Adipose tissue (tissue), 3 donors: Measurements from ENCODE around the gene TTLL9. TPM values are rescaled to one million over a fixed set of nuclear protein-coding genes. Genes with fewer than 3 reads are reported as not detected.

Experiments used
- H3K27ac ChIP-seq: one replicate; pipeline ENCODE4 v1.5.1; 2013; ENCODE audit warnings: low read depth, low read length
- WGBS, 3 donors: extraction: QIAGEN DNeasy Blood & Tissue Kit; methylation state at CpG; one replicate each; pipeline ENCODE4 v1.1.7; 2013; 5-methylcytosine and 5-hydroxymethylcytosine counted together
- polyA plus RNA-seq, 3 donors: library from polyadenylated mRNA; stranded (reverse); fragments of 200-250 nt; gene quantifications; one replicate each; pipeline ENCODE4 v1.2.3, GENCODE V29; 2013
- donor health status: healthy with polysubstance abuse.
- donor health status: Bipolar disorder and iron deficiency.
- donor health status: healthy.

TTLL9 gene
- polyA plus RNA-seq, 3 donors, result 0.06 to 0.26 TPM; not detected in 1

DNA sequence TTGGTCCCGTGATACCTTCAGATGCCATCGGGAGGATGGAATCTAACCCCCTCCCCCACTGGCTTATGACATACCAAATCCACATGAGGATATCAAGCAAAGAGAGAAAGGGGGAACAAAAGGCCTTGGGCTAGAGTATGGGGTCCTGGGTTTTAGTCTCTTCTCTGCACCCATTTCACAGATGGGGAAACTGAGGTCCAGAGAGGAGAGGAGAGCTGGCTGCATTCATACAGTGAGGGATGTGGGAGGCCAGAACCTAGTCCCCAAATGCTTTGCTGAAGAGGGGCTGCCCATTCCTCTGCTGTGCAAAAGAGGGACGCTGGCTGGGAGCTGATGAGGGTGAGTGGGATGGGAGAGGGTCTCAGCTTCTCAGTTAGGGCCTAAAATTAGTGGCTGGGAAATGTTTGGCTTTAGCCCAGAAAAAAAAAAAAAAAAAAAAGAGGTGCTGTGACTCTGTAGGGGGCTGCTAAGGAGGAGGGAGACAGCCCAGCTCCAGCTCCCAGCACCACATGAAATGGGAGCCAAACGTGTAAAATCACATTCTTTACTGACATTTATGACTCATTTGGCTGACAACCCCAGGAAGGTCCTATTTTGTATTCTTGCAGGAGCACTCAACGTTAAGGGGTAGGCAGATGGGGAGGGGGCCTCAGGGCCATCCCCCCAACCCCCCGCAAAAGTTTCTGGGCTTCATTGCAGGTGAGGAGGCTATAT is 109.4 kb downstream of the TTLL9 start:
- no peak overlapping the region for H3K27ac ChIP-seq
- 52 to 58% (median 58%) methylated on average over 6 of the region's 6 CpGs for WGBS, 3 donors

DNA sequence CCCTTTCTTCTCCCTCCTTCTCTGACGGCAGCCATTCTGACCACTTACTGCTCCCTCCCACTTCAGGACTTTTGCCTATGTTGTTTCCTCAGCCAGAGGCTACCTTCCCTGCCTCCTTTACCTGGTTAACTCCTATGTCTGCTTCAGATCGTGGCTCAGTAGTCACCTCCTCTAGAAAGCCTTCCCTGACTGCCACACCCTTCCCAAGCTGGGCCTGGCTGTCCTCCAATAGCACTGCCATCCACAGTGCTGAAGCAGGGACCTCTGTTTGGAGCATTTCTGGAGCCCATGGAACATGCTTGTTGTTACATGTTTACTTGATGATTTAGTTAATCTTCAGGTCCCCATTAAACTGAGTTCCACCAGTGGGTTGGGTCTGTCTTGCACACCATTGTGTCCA is 111.3 kb downstream of the TTLL9 start:
- no peak overlapping the region for H3K27ac ChIP-seq
- whole genome bisulfite sequencing, 3 donors, result 70 to 83% (median 81%) methylated on average over 2 of the region's 2 CpGs

GRCh38 chr20:31984981-31985471 is 114.6 kb downstream of the TTLL9 start:
- no peak overlapping the region for H3K27ac ChIP-seq
- 31 to 40% (median 34%) methylated on average over 6 of the region's 6 CpGs for WGBS, 3 donors

- 58 to 76% (median 65%) methylated on average over 1 of the region's 1 CpG for WGBS, 3 donors
- no peak overlapping the region for H3K27ac ChIP-seq
Observed at GRCh38 chr20:31987744-31988143, 117.3 kb downstream of the TTLL9 start.

DNA sequence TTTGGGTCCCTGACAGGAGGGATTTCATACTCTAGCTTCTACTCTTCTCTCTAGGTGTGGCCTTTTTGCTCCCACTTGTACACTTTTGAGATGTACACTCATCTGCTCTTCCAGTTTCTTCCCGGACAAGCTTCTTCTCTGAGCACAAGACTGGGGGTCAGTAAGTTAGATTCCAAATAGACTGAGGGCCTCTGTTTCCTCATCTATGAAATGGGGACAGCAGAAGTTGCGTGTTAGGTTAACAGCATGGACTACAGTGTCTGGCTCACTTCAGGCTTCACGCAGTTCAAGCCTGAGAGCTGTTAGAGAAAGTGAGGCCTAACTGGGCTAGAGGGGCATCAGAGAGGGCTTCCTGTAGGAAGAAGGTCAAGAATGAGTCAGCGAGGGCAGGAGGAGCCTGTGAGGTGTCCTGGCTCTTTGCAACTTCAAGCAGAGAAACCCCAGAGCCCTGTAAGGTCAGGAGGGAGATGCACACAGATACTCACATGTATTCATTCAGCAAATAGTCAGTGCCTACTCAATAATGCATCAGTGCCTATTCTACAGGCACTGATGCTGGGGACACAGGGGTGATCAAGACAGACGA is 118.1 kb downstream of the TTLL9 start:
- WGBS, 3 donors, result 69 to 88% (median 88%) methylated on average over 5 of the region's 5 CpGs
- H3K27ac ChIP-seq, result no peak overlapping the region

DNA sequence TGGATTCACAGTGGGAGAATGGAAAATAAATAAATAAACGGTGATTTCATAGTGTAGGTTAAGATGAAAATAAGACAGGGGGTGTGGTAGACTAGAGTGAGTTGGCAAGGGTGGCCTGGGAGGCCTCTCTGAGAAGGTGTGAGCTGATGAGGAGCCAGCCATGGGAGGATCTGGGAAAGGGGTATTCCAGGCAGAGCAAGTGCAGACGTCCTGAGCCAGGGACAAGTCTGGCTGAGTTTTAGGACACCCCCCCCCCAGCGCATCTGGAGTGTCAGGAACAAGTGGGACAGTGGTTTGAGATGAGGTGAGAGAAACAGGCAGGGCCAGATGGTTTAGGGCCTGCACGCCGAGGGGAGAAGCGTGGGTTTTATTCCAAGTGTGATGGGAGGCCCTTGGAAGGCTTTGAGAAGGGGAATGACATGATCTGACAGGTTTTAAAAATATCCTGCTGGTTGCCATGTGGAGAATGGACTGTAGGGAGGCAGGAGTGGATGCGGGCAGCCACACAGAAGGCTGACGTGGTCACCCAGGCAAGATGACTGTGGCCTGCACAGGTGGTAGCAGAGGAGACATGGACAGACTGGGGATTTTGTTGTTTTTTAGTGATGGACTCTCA is 118.7 kb downstream of the TTLL9 start:
- no peak overlapping the region for H3K27ac ChIP-seq
- WGBS, 3 donors, result 76 to 78% (median 77%) methylated on average over 8 of the region's 8 CpGs

- no peak overlapping the region for H3K27ac ChIP-seq
- 46 to 55% (median 53%) methylated on average over 6 of the region's 6 CpGs for WGBS, 3 donors
Observed at GRCh38 chr20:31990641-31991338, 120.4 kb downstream of the TTLL9 start.

GRCh38 chr20:31991339-31991705 is 120.9 kb downstream of the TTLL9 start:
- 43 to 60% (median 55%) methylated on average over 1 of the region's 1 CpG for WGBS, 3 donors
- no peak overlapping the region for H3K27ac ChIP-seq

- 53 to 88% (median 65%) methylated on average over 2 of the region's 2 CpGs for WGBS, 3 donors
- H3K27ac ChIP-seq, result no peak overlapping the region
Observed at GRCh38 chr20:31992086-31992485, 121.7 kb downstream of the TTLL9 start.

Other genes with a start within 250 kb of the TTLL9 start
- 10 to 100 TPM in 1 of 3 donors, 1 to 10 TPM in 2; 2.6 to 36.0 (median 9.3) TPM for gene COX4I2, start 232.7 kb upstream of the TTLL9 start, polyA plus RNA-seq
- 10 to 100 TPM; 30.8 to 64.4 (median 63.7) TPM for gene BCL2L1, start 147.8 kb upstream of the TTLL9 start, polyA plus RNA-seq
- under 1 TPM; 0.33 to 0.90 (median 0.56) TPM for gene TPX2, start 131.3 kb upstream of the TTLL9 start, polyA plus RNA-seq
- 10 to 100 TPM in 1 of 3 donors, under 1 TPM in 1, not detected in 1; 0.04 to 13.3 TPM for gene MYLK2, start 51.3 kb upstream of the TTLL9 start, polyA plus RNA-seq
- gene FOXS1, start 25.0 kb upstream of the TTLL9 start, polyA plus RNA-seq, result 1 to 10 TPM in 1 of 3 donors, under 1 TPM in 2; 0.16 to 2.6 (median 0.22) TPM
- 1 to 10 TPM; 1.1 to 1.5 (median 1.5) TPM for gene DUSP15, start 107 bp upstream of the TTLL9 start, polyA plus RNA-seq
- 1 to 10 TPM; 7.7 to 8.1 (median 7.9) TPM for gene PDRG1, start 81.4 kb downstream of the TTLL9 start, polyA plus RNA-seq
- under 1 TPM in 2 of 3 donors, not detected in 1; under 0.01 to 0.15 TPM for gene XKR7, start 97.5 kb downstream of the TTLL9 start, polyA plus RNA-seq
- 10 to 100 TPM in 2 of 3 donors, 1 to 10 TPM in 1; 1.8 to 16.0 (median 11.2) TPM for gene CCM2L, start 139.8 kb downstream of the TTLL9 start, polyA plus RNA-seq
- gene HCK, start 181.6 kb downstream of the TTLL9 start, polyA plus RNA-seq, result 10 to 100 TPM in 2 of 3 donors, 1 to 10 TPM in 1; 2.9 to 30.9 (median 26.2) TPM
- gene TM9SF4, start 239.1 kb downstream of the TTLL9 start, polyA plus RNA-seq, result 10 to 100 TPM; 13.7 to 25.9 (median 19.2) TPM